GM12873 (cell line): ENCODE measurements around the gene TGFB1I1.
A peak's percentile ranks its signal among the peaks of the same experiment; 100 is the strongest.

ENCODE experiments used
- TF ChIP-seq, protein P1 (sequence below): IDR thresholded peaks from 2 replicates; pipeline ENCODE4 v1.5.1; 2012; ENCODE audit warnings: low read depth, mild to moderate bottlenecking, moderate library complexity, low read length, control low read depth; ENCODE audit not compliant: insufficient read depth; ENCODE audit errors: missing control alignments

Gene TGFB1I1

DNA sequence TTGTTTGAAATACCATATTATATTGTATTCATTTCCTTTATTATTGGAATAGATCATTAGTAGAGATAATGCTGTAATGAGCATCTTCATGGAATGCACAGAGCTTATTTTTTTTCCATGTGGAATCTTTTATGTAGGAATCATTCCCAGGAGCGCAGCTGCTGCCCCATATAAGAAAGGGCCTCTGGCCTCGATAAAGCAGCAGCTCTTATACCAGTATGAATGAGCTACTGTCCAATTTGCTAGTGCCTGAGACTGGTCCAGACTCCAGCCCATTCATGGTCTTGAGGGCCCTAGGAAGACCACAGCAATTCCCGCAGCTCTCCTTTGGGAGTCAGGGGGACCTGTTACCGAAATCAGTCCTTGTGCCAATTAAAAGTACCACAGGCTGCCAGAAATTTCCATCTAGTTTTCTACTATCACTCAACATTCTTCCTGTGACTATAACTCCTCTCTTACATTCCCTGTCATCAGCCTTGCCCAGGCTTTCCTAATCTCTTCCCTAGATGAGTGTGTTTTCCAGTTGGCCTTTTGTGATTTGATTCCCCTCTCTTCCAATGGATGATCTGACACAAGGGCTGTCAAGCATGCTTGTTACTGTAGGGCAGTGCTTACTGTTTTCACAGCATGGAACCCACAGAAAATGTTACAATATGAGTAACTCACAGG lies 31.3 kb upstream of the TGFB1I1 start:
- TF ChIP-seq, protein P1, sequence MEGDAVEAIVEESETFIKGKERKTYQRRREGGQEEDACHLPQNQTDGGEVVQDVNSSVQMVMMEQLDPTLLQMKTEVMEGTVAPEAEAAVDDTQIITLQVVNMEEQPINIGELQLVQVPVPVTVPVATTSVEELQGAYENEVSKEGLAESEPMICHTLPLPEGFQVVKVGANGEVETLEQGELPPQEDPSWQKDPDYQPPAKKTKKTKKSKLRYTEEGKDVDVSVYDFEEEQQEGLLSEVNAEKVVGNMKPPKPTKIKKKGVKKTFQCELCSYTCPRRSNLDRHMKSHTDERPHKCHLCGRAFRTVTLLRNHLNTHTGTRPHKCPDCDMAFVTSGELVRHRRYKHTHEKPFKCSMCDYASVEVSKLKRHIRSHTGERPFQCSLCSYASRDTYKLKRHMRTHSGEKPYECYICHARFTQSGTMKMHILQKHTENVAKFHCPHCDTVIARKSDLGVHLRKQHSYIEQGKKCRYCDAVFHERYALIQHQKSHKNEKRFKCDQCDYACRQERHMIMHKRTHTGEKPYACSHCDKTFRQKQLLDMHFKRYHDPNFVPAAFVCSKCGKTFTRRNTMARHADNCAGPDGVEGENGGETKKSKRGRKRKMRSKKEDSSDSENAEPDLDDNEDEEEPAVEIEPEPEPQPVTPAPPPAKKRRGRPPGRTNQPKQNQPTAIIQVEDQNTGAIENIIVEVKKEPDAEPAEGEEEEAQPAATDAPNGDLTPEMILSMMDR = no peak

DNA sequence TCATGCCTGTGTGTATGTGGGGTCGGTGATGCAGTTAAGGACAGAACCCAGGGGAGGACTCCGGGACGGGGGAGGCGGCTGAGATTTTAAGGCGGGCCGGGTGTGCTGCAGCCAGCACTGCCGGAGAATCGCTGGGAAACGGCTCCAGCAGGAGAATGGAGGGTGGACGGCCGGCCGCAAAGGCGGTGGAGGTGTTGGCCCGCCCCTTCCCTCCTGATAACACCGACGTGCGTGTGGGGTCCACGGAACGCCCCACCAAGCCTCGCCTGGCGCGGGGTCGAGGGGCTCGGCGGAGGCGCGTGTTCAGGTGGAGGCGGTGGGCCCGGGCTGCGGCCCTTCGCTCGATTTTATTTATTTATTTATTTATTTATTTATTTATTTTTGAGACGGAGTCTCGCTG lies 30.0 kb upstream of the TGFB1I1 start:
- TF ChIP-seq, protein P1 = no peak

GRCh38 chr16:31451201-31451600 lies 20.8 kb upstream of the TGFB1I1 start:
- TF ChIP-seq, protein P1 = no peak

DNA sequence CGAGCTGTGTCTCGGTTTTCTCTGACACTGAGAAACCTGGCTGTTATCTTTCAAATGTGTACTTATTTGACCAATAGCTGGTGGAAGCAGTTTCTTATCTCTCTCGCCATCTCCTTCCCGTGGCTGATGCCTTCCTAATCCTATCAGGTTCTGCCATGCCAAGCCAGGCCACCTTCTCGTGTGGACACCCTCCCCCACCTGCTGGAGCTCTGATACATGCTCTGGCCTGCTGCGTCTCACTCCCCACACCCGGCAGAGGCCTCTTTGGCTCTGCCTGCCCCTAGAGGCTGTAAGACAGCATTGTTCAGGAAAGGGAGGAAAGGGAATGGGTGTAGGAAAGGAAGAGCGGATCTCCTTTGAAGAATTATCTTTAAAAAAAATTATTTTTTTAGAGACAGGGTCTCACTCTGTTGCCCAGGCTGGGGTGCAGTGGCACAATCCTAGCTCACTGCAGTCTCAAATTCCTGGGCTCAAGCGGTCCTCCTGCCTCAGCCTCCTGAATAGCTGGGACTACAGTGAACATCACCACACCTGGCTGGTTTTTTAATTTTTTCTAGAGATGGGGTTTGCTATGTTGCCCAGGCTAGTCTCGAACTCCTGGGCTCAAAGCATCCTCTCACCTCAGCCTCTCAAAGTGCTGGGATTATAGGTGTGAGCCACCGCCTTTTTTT lies 20.1 kb upstream of the TGFB1I1 start:
- TF ChIP-seq, protein P1 = peak; percentile 54

- TF ChIP-seq, protein P1 = no peak
Observed at GRCh38 chr16:31452631-31453106, 19.3 kb upstream of the TGFB1I1 start.

DNA sequence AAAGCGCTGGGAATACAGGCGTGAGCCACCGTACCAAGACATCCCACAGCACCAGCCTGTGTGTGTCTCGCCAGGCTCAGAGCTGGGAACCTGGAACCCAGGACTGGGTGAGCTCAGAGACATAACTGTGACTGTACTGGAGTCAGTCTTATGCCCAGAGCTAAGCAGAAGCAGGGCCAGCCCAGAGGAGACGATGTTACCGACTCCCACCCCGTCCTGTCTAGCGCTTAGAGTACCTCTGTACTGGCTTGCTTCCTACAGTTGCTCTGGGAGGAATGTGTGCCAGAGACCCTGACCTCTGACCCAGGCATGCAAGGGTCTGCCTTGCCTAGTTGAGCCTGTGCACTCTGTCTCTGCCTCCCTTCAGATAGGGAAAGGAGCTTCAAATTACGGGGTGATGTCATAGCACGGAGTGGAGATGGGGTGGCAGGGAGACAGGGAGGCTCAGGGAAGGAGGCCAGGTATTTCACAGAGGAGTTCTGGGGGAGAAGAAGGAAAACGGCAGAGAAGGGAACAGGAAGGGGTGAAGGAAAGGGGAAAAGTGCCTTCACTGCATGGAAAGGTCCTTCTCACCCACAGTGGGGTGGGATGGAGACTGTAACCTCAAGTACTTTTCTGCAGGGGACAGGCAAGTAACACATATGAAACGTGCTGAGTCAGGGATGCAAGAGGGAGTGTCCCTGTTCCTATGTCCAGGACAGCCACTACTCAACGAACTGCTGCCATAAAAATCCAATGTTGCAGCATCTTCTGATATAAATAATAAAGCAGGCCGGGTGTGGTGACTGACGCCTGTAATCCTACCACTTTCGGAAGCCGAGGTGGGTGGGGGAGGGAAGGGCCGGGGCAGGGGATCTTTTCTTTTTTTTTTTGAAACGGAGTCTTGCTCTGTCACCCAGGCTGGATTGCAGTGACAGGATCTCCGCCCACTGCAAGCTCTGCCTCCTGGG lies 18.4 kb upstream of the TGFB1I1 start:
- TF ChIP-seq, protein P1 = no peak

DNA sequence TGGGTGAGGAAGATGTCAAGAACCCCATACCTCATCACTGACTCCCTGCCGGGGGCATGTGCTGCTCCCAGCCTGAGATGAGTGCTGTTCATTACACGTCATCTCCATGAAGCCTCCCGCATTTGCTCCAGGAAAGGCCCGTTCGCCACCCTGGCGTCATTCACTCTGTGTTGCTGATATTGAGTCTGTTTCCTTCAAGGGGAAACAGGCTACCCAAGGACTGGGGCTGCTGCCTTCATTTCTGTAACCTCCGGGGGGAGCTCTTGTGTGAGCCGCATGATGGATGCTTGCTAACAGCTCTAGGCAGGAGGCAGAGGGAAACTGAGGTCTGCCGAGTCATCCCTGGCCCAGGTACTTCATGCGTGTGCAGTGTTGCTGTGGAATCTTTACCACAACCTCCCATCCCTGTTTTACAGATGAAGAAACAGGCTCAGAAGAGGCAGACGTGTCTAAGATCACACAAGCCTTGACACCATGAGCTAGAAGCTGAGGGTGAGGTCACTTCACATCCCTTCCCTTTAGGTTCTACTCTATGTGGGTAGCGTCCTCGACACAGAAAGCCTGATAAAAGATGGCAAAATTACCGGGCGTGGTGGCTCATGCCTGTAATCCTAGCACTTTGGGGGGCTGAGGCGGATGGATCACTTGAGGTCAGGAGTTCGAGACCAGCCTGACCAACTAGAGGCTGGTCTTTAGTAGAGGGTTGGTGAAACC lies 16.2 kb upstream of the TGFB1I1 start:
- TF ChIP-seq, protein P1 = peak; percentile 65
